ENCODE results near the gene ICAM1. TPM values are rescaled to one million over a fixed set of nuclear protein-coding genes. Genes with fewer than 3 reads are reported as not detected.

Gene ICAM1
- total RNA-seq, 1 donor from 2014 or later: 22.3 TPM

- Histone ChIP-seq H3K27me3 (no peaks in the 10 kb centered on the region), H3K27ac (no peak overlapping the region), H3K9me3 (no peaks in the 10 kb centered on the region), H3K4me3 (no peak overlapping the region), H3K4me1 (peaks cover 13% of the 10 kb centered on the region), H3K36me3 (no peaks in the 10 kb centered on the region)
- intact Hi-C loops (cut with DNase I): no loop called here
- no peak for DNase-seq (ENCODE audit: extremely low spot score in 2 of 2)
- TF ChIP-seq CTCF (IDR thresholded peaks at IDR 0.05) (no peak), POLR2A (IDR thresholded peaks at IDR 0.05) (no peak), POLR2AphosphoS5 (IDR thresholded peaks at IDR 0.05; ENCODE audit: insufficient read depth in 1 of 2, low read depth in 1 of 2) (no peak)
Observed at GRCh38 chr19:10246511-10246910, 24.4 kb upstream of the ICAM1 start.

GRCh38 chr19:10251792-10252694 is 18.9 kb upstream of the ICAM1 start, which contains the start of gene MRPL4:
TSS of gene MRPL4 (plus strand) at chr19:10252214. CDS start at chr19:10252254, 40 bp downstream.
- H3K27me3 ChIP-seq: no peaks in the 10 kb centered on the region
- intact Hi-C loops (cut with DNase I): no loop called here
- peak in 1 of 2 donors; percentile 20 for TF ChIP-seq POLR2A (IDR thresholded peaks at IDR 0.05)
- peak; percentile 87 for TF ChIP-seq POLR2AphosphoS5 (IDR thresholded peaks at IDR 0.05; ENCODE audit: insufficient read depth in 1 of 2, low read depth in 1 of 2)
- peak in 1 of 3 experiments; percentile 18 for TF ChIP-seq CTCF (IDR thresholded peaks at IDR 0.05)
- H3K4me3 ChIP-seq: peak within 1 kb of the TSS; percentile 72 to 77
- H3K36me3 ChIP-seq: peaks cover 0 to 24% of the 10 kb centered on the region in 2 donors
- peak in 1 of 2 donors; percentile 98 for DNase-seq (ENCODE audit: extremely low spot score in 2 of 2)
- no peaks in the 10 kb centered on the region for H3K9me3 ChIP-seq
- H3K27ac ChIP-seq: peak within 1 kb of the TSS; percentile 71
- H3K4me1 ChIP-seq: peaks cover 23% of the 10 kb centered on the region

- H3K4me3 ChIP-seq: peak overlapping the region; percentile 72 to 77
- peaks cover 0 to 31% of the 10 kb centered on the region in 2 donors for H3K36me3 ChIP-seq
- H3K9me3 ChIP-seq: no peaks in the 10 kb centered on the region
- no peaks in the 10 kb centered on the region for H3K27me3 ChIP-seq
- peaks cover 23% of the 10 kb centered on the region for H3K4me1 ChIP-seq
- intact Hi-C loops (cut with DNase I): no loop called here
- peak overlapping the region; percentile 71 for H3K27ac ChIP-seq
- no peak for TF ChIP-seq POLR2A (IDR thresholded peaks at IDR 0.05)
- TF ChIP-seq POLR2AphosphoS5 (IDR thresholded peaks at IDR 0.05; ENCODE audit: insufficient read depth in 1 of 2, low read depth in 1 of 2): no peak
- TF ChIP-seq CTCF (IDR thresholded peaks at IDR 0.05): no peak
- DNase-seq (ENCODE audit: extremely low spot score in 2 of 2): no peak
Observed at GRCh38 chr19:10252707-10253106, 18.2 kb upstream of the ICAM1 start.

- Histone ChIP-seq H3K36me3 (peaks cover 0 to 40% of the 10 kb centered on the region in 2 donors), H3K4me3 (no peak overlapping the region), H3K27me3 (no peaks in the 10 kb centered on the region), H3K4me1 (peaks cover 24% of the 10 kb centered on the region), H3K27ac (no peak overlapping the region), H3K9me3 (no peaks in the 10 kb centered on the region)
- intact Hi-C loops (cut with DNase I): no loop called here
- no peak for TF ChIP-seq CTCF (IDR thresholded peaks at IDR 0.05)
- no peak for DNase-seq (ENCODE audit: extremely low spot score in 2 of 2)
Observed at GRCh38 chr19:10254244-10254643, 16.7 kb upstream of the ICAM1 start.

DNA sequence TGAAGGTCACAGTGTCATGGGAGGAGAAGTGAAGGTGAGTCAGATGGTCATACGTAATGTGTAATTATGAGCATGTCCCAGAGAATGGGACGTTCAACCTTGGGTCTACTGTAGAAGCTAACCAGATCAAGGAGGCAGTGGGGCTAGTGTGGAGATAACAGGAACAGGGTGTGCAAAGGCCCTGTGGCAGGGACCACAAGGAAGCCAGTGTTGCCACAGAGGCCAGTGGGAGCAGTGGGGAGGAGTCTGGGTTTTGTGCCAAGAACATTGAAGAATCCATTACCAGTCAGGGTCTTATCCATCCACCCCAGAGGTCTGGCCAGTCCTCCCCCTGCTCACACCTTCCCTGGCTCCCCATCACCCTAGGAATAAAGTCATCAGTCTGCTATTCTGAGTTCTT is 15.6 kb upstream of the ICAM1 start:
- Histone ChIP-seq H3K36me3 (peaks cover 0 to 40% of the 10 kb centered on the region in 2 donors), H3K4me3 (no peak overlapping the region), H3K4me1 (peaks cover 28% of the 10 kb centered on the region), H3K27ac (no peak overlapping the region), H3K9me3 (no peaks in the 10 kb centered on the region), H3K27me3 (no peaks in the 10 kb centered on the region)
- no peak for DNase-seq (ENCODE audit: extremely low spot score in 2 of 2)
- TF ChIP-seq CTCF (IDR thresholded peaks at IDR 0.05): no peak
- no peak for TF ChIP-seq POLR2AphosphoS5 (IDR thresholded peaks at IDR 0.05; ENCODE audit: insufficient read depth in 1 of 2, low read depth in 1 of 2)
- no peak for TF ChIP-seq POLR2A (IDR thresholded peaks at IDR 0.05)
- intact Hi-C loops (cut with DNase I): no loop called here

Data from vagina (tissue), 2 donors.